ENCODE results near the gene TECPR2. TPM values are rescaled to one million over a fixed set of nuclear protein-coding genes. Genes with fewer than 3 reads are reported as not detected.

TECPR2 gene
- total RNA-seq, 1 experiment from 2014 or later: 11.2 TPM

DNA sequence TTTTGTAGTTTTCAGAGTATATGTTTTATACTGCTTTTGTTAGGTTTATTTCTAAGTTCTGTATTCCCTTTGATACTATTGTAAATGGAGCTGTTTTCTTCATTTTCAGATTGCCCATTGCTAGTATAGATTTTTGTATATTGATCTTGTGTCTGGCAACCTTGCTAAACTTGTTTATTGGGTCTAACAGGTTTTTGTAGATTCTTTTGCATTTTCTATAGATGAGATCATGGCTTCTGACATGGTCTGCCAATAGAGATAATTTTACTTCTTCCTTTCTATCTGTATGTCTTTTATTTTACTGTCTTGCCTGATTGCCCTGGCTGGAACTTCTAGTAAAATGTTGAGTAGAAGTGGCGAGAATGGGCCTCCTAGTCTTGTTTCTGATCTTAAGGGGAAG lies 106.5 kb downstream of the TECPR2 start:
- no peaks in the 10 kb centered on the region for H3K27me3 ChIP-seq (ENCODE audit: control insufficient read depth, insufficient read depth, low read length)
- DNase-seq: no peak
- no peak overlapping the region for H3K4me3 ChIP-seq (ENCODE audit: insufficient read depth, low read depth, low read length)
- peaks cover 2% of the 10 kb centered on the region; the same call in 1 of the 2 replicates for H3K36me3 ChIP-seq (replicated peaks; ENCODE audit: control insufficient read depth, insufficient read depth, low read length)

- no peak for DNase-seq
- H3K27me3 ChIP-seq (ENCODE audit: control insufficient read depth, insufficient read depth, low read length): no peaks in the 10 kb centered on the region
- H3K4me3 ChIP-seq (ENCODE audit: insufficient read depth, low read depth, low read length): no peak overlapping the region
- no peaks in the 10 kb centered on the region; the same call in 1 of the 2 replicates for H3K36me3 ChIP-seq (replicated peaks; ENCODE audit: control insufficient read depth, insufficient read depth, low read length)
Measured at GRCh38 chr14:102471921-102472790, 109.4 kb downstream of the TECPR2 start.

DNA sequence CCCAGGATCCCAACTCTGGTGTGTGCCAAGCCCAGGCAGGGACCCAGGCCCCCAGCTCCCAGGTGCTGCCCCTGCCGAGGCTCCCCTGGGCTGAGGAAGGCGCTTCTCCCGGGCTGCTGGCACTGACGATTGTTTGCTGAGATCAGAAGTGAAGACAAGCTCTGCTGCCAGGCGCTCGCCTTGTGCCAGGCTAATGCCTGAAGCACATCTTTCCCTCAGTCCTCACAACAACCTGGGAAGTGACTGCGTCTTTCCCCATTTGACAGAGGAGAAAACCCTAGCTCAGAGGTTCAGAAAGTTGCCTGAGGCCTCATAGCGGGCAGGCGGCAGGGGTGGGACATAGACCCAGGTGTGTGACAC lies 110.0 kb downstream of the TECPR2 start:
- H3K36me3 ChIP-seq (replicated peaks; ENCODE audit: control insufficient read depth, insufficient read depth, low read length): no peaks in the 10 kb centered on the region; the same call in 1 of the 2 replicates
- no peaks in the 10 kb centered on the region for H3K27me3 ChIP-seq (ENCODE audit: control insufficient read depth, insufficient read depth, low read length)
- no peak for DNase-seq
- no peak overlapping the region for H3K4me3 ChIP-seq (ENCODE audit: insufficient read depth, low read depth, low read length)

GRCh38 chr14:102473559-102473958 lies 110.8 kb downstream of the TECPR2 start:
- no peaks in the 10 kb centered on the region; the same call in 1 of the 2 replicates for H3K36me3 ChIP-seq (replicated peaks; ENCODE audit: control insufficient read depth, insufficient read depth, low read length)
- no peaks in the 10 kb centered on the region for H3K27me3 ChIP-seq (ENCODE audit: control insufficient read depth, insufficient read depth, low read length)
- H3K4me3 ChIP-seq (ENCODE audit: insufficient read depth, low read depth, low read length): no peak overlapping the region
- no peak for DNase-seq

GRCh38 chr14:102474934-102475333 lies 112.2 kb downstream of the TECPR2 start:
- Histone ChIP-seq H3K4me3 (ENCODE audit: insufficient read depth, low read depth, low read length) (no peak overlapping the region), H3K27me3 (ENCODE audit: control insufficient read depth, insufficient read depth, low read length) (no peaks in the 10 kb centered on the region), H3K36me3 (replicated peaks; ENCODE audit: control insufficient read depth, insufficient read depth, low read length) (no peaks in the 10 kb centered on the region; the same call in 1 of the 2 replicates)
- no peak for DNase-seq

DNA sequence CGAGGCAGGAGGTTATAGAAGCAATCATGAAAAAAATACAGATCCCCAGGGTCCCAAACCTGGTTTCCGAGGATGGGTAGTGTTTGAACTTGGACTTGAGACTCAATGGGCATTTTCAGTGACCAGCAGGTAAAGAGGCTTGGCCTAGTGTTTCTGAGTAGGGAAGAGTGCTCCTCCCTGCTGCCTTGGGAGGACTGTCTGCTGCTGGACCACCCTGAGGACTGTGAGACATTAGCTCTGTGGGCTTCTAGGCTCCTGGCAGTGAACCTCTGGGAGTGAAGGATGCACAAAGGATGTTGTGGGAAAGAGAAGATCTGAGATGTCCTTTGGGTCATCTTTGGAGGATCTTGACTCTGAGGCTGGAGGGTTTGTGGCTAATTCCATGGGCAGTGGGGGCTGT lies 116.4 kb downstream of the TECPR2 start:
- Histone ChIP-seq H3K27me3 (ENCODE audit: control insufficient read depth, insufficient read depth, low read length) (no peaks in the 10 kb centered on the region), H3K4me3 (ENCODE audit: insufficient read depth, low read depth, low read length) (no peak overlapping the region), H3K36me3 (replicated peaks; ENCODE audit: control insufficient read depth, insufficient read depth, low read length) (no peaks in the 10 kb centered on the region; the same call in 1 of the 2 replicates)
- DNase-seq: no peak

- H3K4me3 ChIP-seq (ENCODE audit: insufficient read depth, low read depth, low read length): no peak overlapping the region
- H3K27me3 ChIP-seq (ENCODE audit: control insufficient read depth, insufficient read depth, low read length): no peaks in the 10 kb centered on the region
- DNase-seq: no peak
- H3K36me3 ChIP-seq (replicated peaks; ENCODE audit: control insufficient read depth, insufficient read depth, low read length): no peaks in the 10 kb centered on the region; the same call in 1 of the 2 replicates
Measured at GRCh38 chr14:102479777-102480176, 117.0 kb downstream of the TECPR2 start.

GRCh38 chr14:102481371-102481770 lies 118.6 kb downstream of the TECPR2 start:
- Histone ChIP-seq H3K36me3 (replicated peaks; ENCODE audit: control insufficient read depth, insufficient read depth, low read length) (no peaks in the 10 kb centered on the region), H3K27me3 (ENCODE audit: control insufficient read depth, insufficient read depth, low read length) (no peaks in the 10 kb centered on the region), H3K4me3 (ENCODE audit: insufficient read depth, low read depth, low read length) (no peak overlapping the region)
- DNase-seq: no peak

- DNase-seq: peak; percentile 46
- H3K4me3 ChIP-seq (ENCODE audit: insufficient read depth, low read depth, low read length): no peak overlapping the region
- no peaks in the 10 kb centered on the region for H3K27me3 ChIP-seq (ENCODE audit: control insufficient read depth, insufficient read depth, low read length)
- no peaks in the 10 kb centered on the region for H3K36me3 ChIP-seq (replicated peaks; ENCODE audit: control insufficient read depth, insufficient read depth, low read length)
Measured at GRCh38 chr14:102481791-102482238, 119.1 kb downstream of the TECPR2 start.

- Histone ChIP-seq H3K36me3 (replicated peaks; ENCODE audit: control insufficient read depth, insufficient read depth, low read length) (no peaks in the 10 kb centered on the region), H3K27me3 (ENCODE audit: control insufficient read depth, insufficient read depth, low read length) (no peaks in the 10 kb centered on the region), H3K4me3 (ENCODE audit: insufficient read depth, low read depth, low read length) (no peak overlapping the region)
- DNase-seq: no peak
Measured at GRCh38 chr14:102484316-102484715, 121.6 kb downstream of the TECPR2 start.

- Histone ChIP-seq H3K4me3 (ENCODE audit: insufficient read depth, low read depth, low read length) (no peak overlapping the region), H3K36me3 (replicated peaks; ENCODE audit: control insufficient read depth, insufficient read depth, low read length) (no peaks in the 10 kb centered on the region)
- DNase-seq: peak; percentile 23
Measured at GRCh38 chr14:102485693-102486512, 123.2 kb downstream of the TECPR2 start.

GRCh38 chr14:102486513-102487203 lies 123.9 kb downstream of the TECPR2 start:
- Histone ChIP-seq H3K27me3 (ENCODE audit: control insufficient read depth, insufficient read depth, low read length) (no peaks in the 10 kb centered on the region), H3K36me3 (replicated peaks; ENCODE audit: control insufficient read depth, insufficient read depth, low read length) (no peaks in the 10 kb centered on the region), H3K4me3 (ENCODE audit: insufficient read depth, low read depth, low read length) (no peak overlapping the region)
- peak; percentile 54 for DNase-seq

More at GRCh38 chr14:102485693-102486512, 123.2 kb downstream of the TECPR2 start:
- H3K27me3 ChIP-seq (ENCODE audit: control insufficient read depth, insufficient read depth, low read length): no peaks in the 10 kb centered on the region

DNA sequence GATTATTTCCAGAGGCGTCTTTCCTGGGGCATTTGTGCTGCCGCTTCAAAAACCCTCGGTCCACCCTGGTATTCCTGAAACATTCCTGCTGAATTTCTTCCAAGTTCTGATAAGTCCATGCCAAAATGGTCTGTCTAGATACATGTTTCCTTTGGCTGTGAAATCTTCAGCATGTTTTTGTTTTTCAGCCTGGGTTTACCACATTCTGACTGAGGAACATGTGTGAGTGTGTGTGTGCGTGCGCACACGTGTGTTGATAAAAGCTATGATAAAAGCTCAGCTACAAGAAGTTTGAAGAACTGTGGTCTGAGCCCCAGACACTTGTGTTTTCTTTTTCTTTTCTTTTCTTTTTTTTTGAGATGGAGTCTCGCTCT lies 124.5 kb downstream of the TECPR2 start:
- Histone ChIP-seq H3K36me3 (replicated peaks; ENCODE audit: control insufficient read depth, insufficient read depth, low read length) (no peaks in the 10 kb centered on the region), H3K4me3 (ENCODE audit: insufficient read depth, low read depth, low read length) (no peak overlapping the region), H3K27me3 (ENCODE audit: control insufficient read depth, insufficient read depth, low read length) (no peaks in the 10 kb centered on the region)
- no peak for DNase-seq

DNA sequence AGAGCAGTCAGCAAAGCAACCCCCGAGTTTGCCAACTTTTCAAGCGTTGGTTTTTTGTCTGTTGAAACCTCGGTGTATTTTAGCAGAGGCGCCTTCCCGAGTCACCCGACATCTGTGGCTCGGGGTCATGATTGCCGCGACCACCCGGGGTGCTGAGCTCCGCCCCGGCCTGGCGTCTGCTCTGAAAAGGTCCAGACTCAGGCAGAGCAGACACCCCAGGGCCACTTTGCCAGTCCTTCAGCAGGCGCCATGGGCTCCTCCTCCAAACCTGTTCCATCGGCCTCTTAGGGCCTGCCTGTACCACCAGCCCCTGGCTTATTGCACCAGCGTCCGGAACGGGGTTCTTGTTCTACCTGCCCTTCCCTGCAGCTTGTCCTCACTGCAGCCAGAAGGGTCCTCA lies 127.7 kb downstream of the TECPR2 start:
- Histone ChIP-seq H3K36me3 (replicated peaks; ENCODE audit: control insufficient read depth, insufficient read depth, low read length) (no peaks in the 10 kb centered on the region), H3K4me3 (ENCODE audit: insufficient read depth, low read depth, low read length) (no peak overlapping the region), H3K27me3 (ENCODE audit: control insufficient read depth, insufficient read depth, low read length) (no peaks in the 10 kb centered on the region)
- DNase-seq: peak; percentile 61

Measured in H7 (cell line).